K562 (cell line): ENCODE results near the gene RALGPS1. TPM values are rescaled to one million over a fixed set of nuclear protein-coding genes. Genes with fewer than 3 reads are reported as not detected.

Source experiments
- ATAC-seq: fragments of 200-7000 bp; cut with Tn5 transposase; 3 replicates; pipeline ENCODE4 v1.9.1; 2020; ENCODE audit warnings: moderate library complexity
- BruUV-seq: library from RNA; stranded (reverse); fragments of 400-500 nt; replicated peaks from 2 replicates; lab custom pipeline; 2021; lab: Mats Ljungman, UMichigan
- CTCF ChIA-PET: fragments of 300-600 bp; formaldehyde crosslinking; extraction: SDS; loops from one replicate; lab custom pipeline; 2021; ENCODE audit warnings: low intra/inter-chr PET ratio; lab: Yijun Ruan, JAX
- POLR2A ChIA-PET: fragments of 300-600, 350-650 bp; sonication (Branson Sonifier 250); formaldehyde crosslinking; extraction: SDS; loops from one replicate; lab custom pipeline; 2021; ENCODE audit warnings: antibody characterized with exemption, inconsistent platforms; lab: Yijun Ruan, JAX
- DNase-seq, 4 experiments: peaks; one replicate each; pipeline versions ENCODE4 v3.0.0 to v3.0.0-alpha.2; 2011 to 2018; ENCODE audit warnings: low spot score in 3 of 4, mixed read lengths in 3 of 4; ENCODE audit errors: extremely low read depth in 1 of 4
- FAIRE-seq: peaks from 2 replicates; lab custom pipeline; 2011; peaks lifted over from hg19 to GRCh38; lab: Jason Lieb, UNC
- H2AFZ ChIP-seq: 2 replicates; pipeline ENCODE4 v1.6.0; 2011; ENCODE audit warnings: low read depth, low read length, control low read depth, inconsistent platforms
- H3K27ac ChIP-seq: fragments of 200-600 bp; 3 replicates; pipeline ENCODE4 v1.8.0; 2011; ENCODE audit warnings: low read depth, mild to moderate bottlenecking, control low read depth, inconsistent platforms, low read length, moderate library complexity, mixed read lengths; ENCODE audit errors: extremely low read depth
- H3K27me3 ChIP-seq, 2 experiments: fragments of 300-600 bp in 1 of 2; 2 replicates in 1 of 2; 3 replicates in 1 of 2; pipeline versions ENCODE4 v1.6.0 to v1.8.0; 2011; ENCODE audit warnings: inconsistent platforms in 2 of 2, low read length in 2 of 2, mild to moderate bottlenecking in 1 of 2, mixed read lengths in 1 of 2, moderate library complexity in 1 of 2; ENCODE audit not compliant: control insufficient read depth in 2 of 2, insufficient read depth in 2 of 2
- H3K36me3 ChIP-seq: fragments of 300-600 bp; 3 replicates; pipeline ENCODE4 v1.8.0; 2011; ENCODE audit warnings: mild to moderate bottlenecking, low read length, inconsistent platforms; ENCODE audit not compliant: control insufficient read depth, insufficient read depth
- H3K4me1 ChIP-seq, 2 experiments: fragments of 200-600 bp in 1 of 2; replicated peaks in 1 of 2; 2 replicates in 1 of 2; 3 replicates in 1 of 2; pipeline versions ENCODE4 v1.5.1 to v1.8.0; 2011; ENCODE audit warnings: inconsistent platforms in 2 of 2, low read length in 2 of 2, mild to moderate bottlenecking in 1 of 2, mixed read lengths in 1 of 2, moderate library complexity in 1 of 2; ENCODE audit not compliant: control insufficient read depth in 2 of 2, insufficient read depth in 2 of 2
- H3K4me2 ChIP-seq: 2 replicates; pipeline ENCODE4 v1.6.1; 2011; ENCODE audit warnings: low read length, control low read depth, inconsistent platforms, mixed read lengths; ENCODE audit not compliant: insufficient read depth
- H3K4me3 ChIP-seq: fragments of 200-600 bp; sonication (generic), shearing (Covaris generic); 2 replicates; pipeline ENCODE4 v1.5.1; 2016; ENCODE audit warnings: control low read depth, inconsistent platforms
- H3K79me2 ChIP-seq: fragments of 200-600 bp; 3 replicates; pipeline ENCODE4 v1.8.0; 2011; ENCODE audit warnings: low read length, inconsistent platforms; ENCODE audit not compliant: control insufficient read depth, insufficient read depth
- H3K9ac ChIP-seq, 2 experiments: 2 replicates each; pipeline versions ENCODE4 v1.6.0 to v1.6.1; 2011; ENCODE audit warnings: low read depth in 2 of 2, low read length in 2 of 2, control low read depth in 1 of 2, inconsistent platforms in 1 of 2, mild to moderate bottlenecking in 1 of 2, mixed read lengths in 1 of 2; ENCODE audit not compliant: insufficient read depth in 1 of 2
- H3K9me1 ChIP-seq: one replicate; pipeline ENCODE4 v1.6.0; 2011; ENCODE audit warnings: inconsistent platforms, mild to moderate bottlenecking, low read length, moderate library complexity; ENCODE audit not compliant: control insufficient read depth, insufficient read depth
- H3K9me3 ChIP-seq: replicated peaks from 2 replicates; pipeline ENCODE4 v1.5.1; 2011; ENCODE audit warnings: low read depth, low read length, inconsistent platforms; ENCODE audit not compliant: control insufficient read depth, insufficient read depth
- H4K20me1 ChIP-seq: replicated peaks from 2 replicates; pipeline ENCODE4 v1.6.1; 2011; ENCODE audit warnings: low read length, inconsistent platforms, mixed read lengths; ENCODE audit not compliant: control insufficient read depth, insufficient read depth
- ARHGAP35 ChIP-seq: fragments of 450-650 bp; IDR thresholded peaks from 2 replicates; pipeline ENCODE4 v1.6.1; 2018; ENCODE audit not compliant: partially characterized antibody
- E2F5 ChIP-seq: sonication (generic); formaldehyde crosslinking; IDR thresholded peaks from 2 replicates; pipeline ENCODE4 v1.8.0; 2022; ENCODE audit warnings: mild to moderate bottlenecking, missing genetic modification reagents
- KDM5B ChIP-seq: fragments of 200-600 bp; sonication (generic); IDR thresholded peaks from 2 replicates; pipeline ENCODE4 v1.6.1; 2012; ENCODE audit warnings: low read depth, mild to moderate bottlenecking, moderate library complexity, low read length, control low read depth, inconsistent platforms; ENCODE audit not compliant: insufficient replicate concordance
- SAP30 ChIP-seq: fragments of 200-600 bp; sonication (generic); IDR thresholded peaks from 2 replicates; pipeline ENCODE4 v1.6.1; 2012; ENCODE audit warnings: borderline replicate concordance, low read depth, mild to moderate bottlenecking, moderate library complexity, low read length, control low read depth, inconsistent platforms; ENCODE audit not compliant: insufficient read depth, poor library complexity, severe bottlenecking
- SPI1 ChIP-seq: IDR thresholded peaks from 2 replicates; pipeline ENCODE4 v1.6.1; 2011; ENCODE audit warnings: low read depth, low read length, control low read depth, borderline replicate concordance
- TEAD2 ChIP-seq: fragments of 450-650 bp; IDR thresholded peaks from 2 replicates; pipeline ENCODE4 v1.6.1; 2016; ENCODE audit warnings: missing genetic modification characterization, control low read depth, missing compliant biosample characterization
- ZBTB2 ChIP-seq: fragments of 450-650 bp; IDR thresholded peaks from 2 replicates; pipeline ENCODE4 v1.6.1; 2016; ENCODE audit warnings: antibody characterized with exemption
- ZBTB33 ChIP-seq: sonication (generic); formaldehyde crosslinking; IDR thresholded peaks from 2 replicates; pipeline ENCODE4 v1.8.1; 2023; ENCODE audit warnings: mild to moderate bottlenecking, missing genetic modification reagents
- ZFPM2 ChIP-seq: fragments of 250-450 bp; sonication (Bioruptor Pico); IDR thresholded peaks from 2 replicates; pipeline ENCODE4 v1.5.1; 2022; ENCODE audit warnings: mild to moderate bottlenecking
- ZNF253 ChIP-seq: fragments of 250-450 bp; sonication (Bioruptor Pico); conservative IDR thresholded peaks from 2 replicates; pipeline ENCODE4 v1.6.1; 2021; ENCODE audit warnings: mild to moderate bottlenecking
- ZNF57 ChIP-seq: fragments of 450-650 bp; formaldehyde crosslinking; IDR thresholded peaks from 2 replicates; pipeline ENCODE4 v1.4.0; 2020; ENCODE audit warnings: mild to moderate bottlenecking, moderate library complexity
- WGBS: fragments of 100-300 bp; shearing (Covaris generic); methylation state at CpG from one replicate; pipeline ENCODE4 v1.1.6; 2016; ENCODE audit warnings: low coverage, mixed read lengths; ENCODE audit not compliant: insufficient coverage; ENCODE audit errors: missing lambda C conversion rate; 5-methylcytosine and 5-hydroxymethylcytosine counted together
- in situ Hi-C: fragments of 300-500 bp; cut with MboI; formaldehyde crosslinking; loops from 4 replicates; pipeline ENCODE4 v1.15.0; 2018; ENCODE audit warnings: inconsistent platforms, mixed read lengths
- intact Hi-C: fragments of 100-400 bp; cut with micrococcal nuclease; formaldehyde crosslinking; loops from 2 replicates; pipeline ENCODE4 v1.14.2; 2022
- polyA plus RNA-seq, 8 experiments: library from polyadenylated mRNA; depleted of rRNA in 4 of 8; stranded (reverse) in 5 of 8; unstranded in 3 of 8; fragments of >200 nt; fragmentation: Nextera tagmentation in 2 of 8; fragmentation: Illumina TruSeq in 1 of 8; extraction: Ambion mirVana in 2 of 8; extraction: Trizol in 1 of 8; gene quantifications; 2 replicates each; pipeline versions ENCODE4 v1.2.1 to v1.2.3, GENCODE V29; 2011 to 2014; ENCODE audit warnings: inconsistent platforms in 1 of 8, missing spikeins in 1 of 8
- total RNA-seq, 7 experiments: library from RNA; depleted of rRNA in 6 of 7; stranded (reverse); fragments of >200 nt in 6 of 7; fragmentation: Illumina TruSeq in 2 of 7; extraction: Trizol in 2 of 7; gene quantifications; 2 replicates each; pipeline versions ENCODE4 v1.2.1 to v1.2.3, GENCODE V29; 2011 to 2021; ENCODE audit warnings: low replicate concordance in 1 of 7

Gene RALGPS1
- total and polyA plus RNA-seq, 9 of the 15 experiments (the other 6 are each of a cell fraction or from before 2014, with no cell fraction given) = 0.04 to 2.6 (median 1.5) TPM

GRCh38 chr9:127140181-127140580 is 225.6 kb downstream of the RALGPS1 start:
- H3K36me3 ChIP-seq = no peaks in the 10 kb centered on the region
- no peaks in the 10 kb centered on the region; the same call in 1 of the 2 replicates for H4K20me1 ChIP-seq
- no peaks in the 10 kb centered on the region for H3K9me3 ChIP-seq
- H3K79me2 ChIP-seq = no peaks in the 10 kb centered on the region
- TF ChIP-seq SAP30 = no peak
- TF ChIP-seq ARHGAP35 = no peak
- TF ChIP-seq ZNF57 (CRISPR knock-in tag) = no peak
- TF ChIP-seq ZNF253 (CRISPR knock-in tag) = no peak
- no peak for TF ChIP-seq E2F5 (CRISPR knock-in tag)
- TF ChIP-seq ZFPM2 (CRISPR knock-in tag) = no peak
- TF ChIP-seq KDM5B = no peak
- TF ChIP-seq ZBTB2 = no peak
- TF ChIP-seq ZBTB33 (CRISPR knock-in tag) = no peak
- no peak for TF ChIP-seq TEAD2 (tag)
- TF ChIP-seq SPI1 = no peak
- ChIA-PET CTCF (no interaction called here), POLR2A (interaction anchor here (1.0 to 1.7 kb wide), 2 partner anchors 12 to 25 kb away, joined by 4 to 5 read pairs; no protein-coding TSS in a partner anchor)
- H3K27me3 ChIP-seq = peaks cover 21 to 65% of the 10 kb centered on the region in 2 experiments
- ATAC-seq (no peak), DNase-seq (no peak), FAIRE-seq (no peak)
- WGBS = 2% methylated on average over 6 of the region's 6 CpGs
- intact Hi-C loops = no loop called here
- no peak overlapping the region for H3K9ac ChIP-seq
- in situ Hi-C loops = no loop called here
- no peaks in the 10 kb centered on the region for H3K9me1 ChIP-seq
- BruUV-seq = no TSS peak
- H3K4me3 ChIP-seq = no peak overlapping the region
- H3K4me2 ChIP-seq = no peak overlapping the region
- H3K27ac ChIP-seq = no peak overlapping the region
- no peak overlapping the region for H2AFZ ChIP-seq
- H3K4me1 ChIP-seq = no peaks in the 10 kb centered on the region; a peak in 2 of 5 replicates
